HEK293 (cell line): Measurements from ENCODE around the gene NUDT8.
A peak's percentile ranks its signal among the peaks of the same experiment; 100 is the strongest.

Source experiments
- CTCF ChIA-PET: fragments of 350-600 bp; formaldehyde crosslinking; extraction: SDS; loops from one replicate; lab custom pipeline; 2021; ENCODE audit warnings: antibody characterized with exemption; lab: Yijun Ruan, JAX
- POLR2A ChIA-PET: fragments of 300-600 bp; formaldehyde crosslinking; extraction: SDS; loops from one replicate; lab custom pipeline; 2020; ENCODE audit warnings: antibody characterized with exemption, inconsistent platforms; lab: Yijun Ruan, JAX
- H3K27ac ChIP-seq: fragments of 200-500 bp; sonication (Bioruptor generic); 2 replicates; pipeline ENCODE4 v1.5.1; 2014; ENCODE audit warnings: low read depth, low read length, control low read depth, inconsistent platforms; ENCODE audit errors: extremely low read depth
- H3K36me3 ChIP-seq, 2 experiments: fragments of 200-500 bp in 1 of 2; sonication (Bioruptor generic) in 1 of 2; 1 replicate in 1 of 2; 2 replicates in 1 of 2; pipeline ENCODE4 v1.5.1; 2014 to 2017; ENCODE audit warnings: inconsistent platforms in 2 of 2, low read length in 2 of 2; ENCODE audit not compliant: control insufficient read depth in 2 of 2, insufficient read depth in 1 of 2
- H3K4me1 ChIP-seq: fragments of 200-500 bp; sonication (Bioruptor generic); 2 replicates; pipeline ENCODE4 v1.5.1; 2014; ENCODE audit warnings: mild to moderate bottlenecking, low read length, inconsistent platforms; ENCODE audit not compliant: control insufficient read depth, insufficient read depth
- H3K4me3 ChIP-seq: 2 replicates; pipeline ENCODE4 v1.5.1; 2011; ENCODE audit warnings: low read depth, mild to moderate bottlenecking, control low read depth, low read length, moderate library complexity
- H3K9me3 ChIP-seq: fragments of 200-500 bp; sonication (Bioruptor generic); 2 replicates; pipeline ENCODE4 v1.5.1; 2014; ENCODE audit warnings: low read depth, low read length, inconsistent platforms; ENCODE audit not compliant: control insufficient read depth, insufficient read depth
- KLF9 ChIP-seq: fragments of 450-650 bp; formaldehyde crosslinking; IDR thresholded peaks from 2 replicates; pipeline ENCODE4 v1.5.1; 2016; ENCODE audit warnings: missing biosample characterization, missing genetic modification characterization, low read depth
- MZF1 ChIP-seq: fragments of 450-650 bp; formaldehyde crosslinking; IDR thresholded peaks from 2 replicates; pipeline ENCODE4 v1.5.1; 2017; ENCODE audit warnings: missing biosample characterization, missing genetic modification characterization, borderline replicate concordance
- WT1 ChIP-seq: fragments of 450-650 bp; formaldehyde crosslinking; IDR thresholded peaks from 2 replicates; pipeline ENCODE4 v1.5.1; 2016; ENCODE audit warnings: missing biosample characterization, missing genetic modification characterization
- YY2 ChIP-seq: fragments of 450-650 bp; formaldehyde crosslinking; IDR thresholded peaks from 2 replicates; pipeline ENCODE4 v1.5.1; 2016; ENCODE audit warnings: missing biosample characterization, missing genetic modification characterization
- ZBTB8A ChIP-seq: fragments of 450-650 bp; formaldehyde crosslinking; IDR thresholded peaks from 2 replicates; pipeline ENCODE4 v1.5.1; 2016; ENCODE audit warnings: missing biosample characterization, missing genetic modification characterization
- ZNF174 ChIP-seq: fragments of 450-650 bp; formaldehyde crosslinking; IDR thresholded peaks from 2 replicates; pipeline ENCODE4 v1.5.0; 2017; ENCODE audit warnings: missing biosample characterization, mild to moderate bottlenecking, missing genetic modification characterization
- ZNF19 ChIP-seq: fragments of 450-650 bp; formaldehyde crosslinking; IDR thresholded peaks from 2 replicates; pipeline ENCODE4; 2016; ENCODE audit warnings: missing biosample characterization, missing genetic modification characterization, low read depth
- ZNF214 ChIP-seq: fragments of 450-650 bp; formaldehyde crosslinking; IDR thresholded peaks from 2 replicates; pipeline ENCODE4 v1.5.1; 2017; ENCODE audit warnings: missing biosample characterization, mild to moderate bottlenecking, missing genetic modification characterization, borderline replicate concordance
- ZNF274 ChIP-seq, 2 experiments: fragments of 200-500 bp in 1 of 2; fragments of 450-650 bp in 1 of 2; sonication (Bioruptor generic) in 1 of 2; formaldehyde crosslinking in 1 of 2; IDR thresholded peaks; 2 replicates each; pipeline versions ENCODE4 v1.5.1 to v1.6.1; 2014 to 2016; ENCODE audit warnings: borderline replicate concordance in 1 of 2, inconsistent platforms in 1 of 2, low read length in 1 of 2, missing biosample characterization in 1 of 2, missing genetic modification characterization in 1 of 2
- ZNF335 ChIP-seq: fragments of 450-650 bp; formaldehyde crosslinking; conservative IDR thresholded peaks from 2 replicates; pipeline ENCODE4 v1.5.1; 2016; ENCODE audit warnings: missing biosample characterization, missing genetic modification characterization
- ZNF398 ChIP-seq: fragments of 450-650 bp; formaldehyde crosslinking; IDR thresholded peaks from 2 replicates; pipeline ENCODE4 v1.5.1; 2017; ENCODE audit warnings: missing biosample characterization, missing genetic modification characterization
- ZNF416 ChIP-seq: fragments of 450-650 bp; formaldehyde crosslinking; IDR thresholded peaks from 2 replicates; pipeline ENCODE4 v1.5.1; 2016; ENCODE audit warnings: missing biosample characterization, missing genetic modification characterization
- ZNF449 ChIP-seq: fragments of 450-650 bp; formaldehyde crosslinking; IDR thresholded peaks from 2 replicates; pipeline ENCODE4 v1.5.1; 2017; ENCODE audit warnings: missing biosample characterization, mild to moderate bottlenecking, missing genetic modification characterization, moderate library complexity
- ZNF513 ChIP-seq: fragments of 450-650 bp; IDR thresholded peaks from 2 replicates; pipeline ENCODE4 v1.5.1; 2018; ENCODE audit warnings: missing biosample characterization, missing genetic modification characterization
- ZNF529 ChIP-seq: fragments of 450-650 bp; formaldehyde crosslinking; IDR thresholded peaks from 2 replicates; pipeline ENCODE4 v1.5.1; 2017; ENCODE audit warnings: missing genetic modification characterization, missing biosample characterization; ENCODE audit not compliant: insufficient replicate concordance
- ZNF610 ChIP-seq: fragments of 450-650 bp; formaldehyde crosslinking; IDR thresholded peaks from 2 replicates; pipeline ENCODE4 v1.5.1; 2016; ENCODE audit warnings: missing biosample characterization, missing genetic modification characterization, borderline replicate concordance
- ZNF707 ChIP-seq: fragments of 450-650 bp; formaldehyde crosslinking; IDR thresholded peaks from 2 replicates; pipeline ENCODE4 v1.5.1; 2016; ENCODE audit warnings: missing biosample characterization, missing genetic modification characterization

Gene NUDT8

GRCh38 chr11:67629386-67630227 is at the start of gene NUDT8 (continued):
- 0 out of 2 replicates have a peak, but pooled peaks have one; percentile 14 for TF ChIP-seq WT1 (tag by site-specific recombination)
- no peak for TF ChIP-seq ZNF19 (tag by site-specific recombination)
- TF ChIP-seq KLF9 (tag by site-specific recombination), result no peak
- TF ChIP-seq ZNF174 (tag by site-specific recombination), result no peak
- TF ChIP-seq, all 188 proteins: peak for 42

GRCh38 chr11:67675058-67675747 is 45.5 kb upstream of the NUDT8 start:
- Histone ChIP-seq H3K27ac (no peak overlapping the region), H3K36me3 (no peaks in the 10 kb centered on the region), H3K4me3 (no peak overlapping the region), H3K4me1 (no peaks in the 10 kb centered on the region), H3K9me3 (no peaks in the 10 kb centered on the region)
- CTCF ChIA-PET, result no interaction called here
- TF ChIP-seq ZNF335 (tag by site-specific recombination) (no peak), ZNF529 (tag by site-specific recombination) (no peak), YY2 (tag by site-specific recombination) (no peak), ZNF274 (IDR thresholded peaks at IDR 0.05; ENCODE audit: low read length) (no peak), ZNF274 (tag by site-specific recombination; IDR thresholded peaks at IDR 0.05; ENCODE audit: borderline replicate concordance) (no peak), MZF1 (tag by site-specific recombination) (no peak), ZNF707 (tag by site-specific recombination) (no peak), ZNF449 (tag by site-specific recombination) (no peak), WT1 (tag by site-specific recombination) (no peak), ZNF416 (tag by site-specific recombination) (no peak), ZNF610 (tag by site-specific recombination) (no peak), ZBTB8A (no peak), ZNF513 (tag by site-specific recombination) (no peak), ZNF214 (tag by site-specific recombination) (no peak), ZNF398 (no peak)
- POLR2A ChIA-PET, result interaction anchor here (0.7 kb wide), 1 partner anchor 222 kb away, joined by 3 read pairs; the partner anchor contains the start of gene GPR152
